ENCODE measurements around the gene ZNF329. TPM values are rescaled to one million over a fixed set of nuclear protein-coding genes. Genes with fewer than 3 reads are reported as not detected.

The ZNF329 gene
- total and polyA plus RNA-seq, 2 of the 13 experiments (the other 11 are each of a cell fraction or from before 2014, with no cell fraction given) = 3.8 to 9.6 TPM

DNA sequence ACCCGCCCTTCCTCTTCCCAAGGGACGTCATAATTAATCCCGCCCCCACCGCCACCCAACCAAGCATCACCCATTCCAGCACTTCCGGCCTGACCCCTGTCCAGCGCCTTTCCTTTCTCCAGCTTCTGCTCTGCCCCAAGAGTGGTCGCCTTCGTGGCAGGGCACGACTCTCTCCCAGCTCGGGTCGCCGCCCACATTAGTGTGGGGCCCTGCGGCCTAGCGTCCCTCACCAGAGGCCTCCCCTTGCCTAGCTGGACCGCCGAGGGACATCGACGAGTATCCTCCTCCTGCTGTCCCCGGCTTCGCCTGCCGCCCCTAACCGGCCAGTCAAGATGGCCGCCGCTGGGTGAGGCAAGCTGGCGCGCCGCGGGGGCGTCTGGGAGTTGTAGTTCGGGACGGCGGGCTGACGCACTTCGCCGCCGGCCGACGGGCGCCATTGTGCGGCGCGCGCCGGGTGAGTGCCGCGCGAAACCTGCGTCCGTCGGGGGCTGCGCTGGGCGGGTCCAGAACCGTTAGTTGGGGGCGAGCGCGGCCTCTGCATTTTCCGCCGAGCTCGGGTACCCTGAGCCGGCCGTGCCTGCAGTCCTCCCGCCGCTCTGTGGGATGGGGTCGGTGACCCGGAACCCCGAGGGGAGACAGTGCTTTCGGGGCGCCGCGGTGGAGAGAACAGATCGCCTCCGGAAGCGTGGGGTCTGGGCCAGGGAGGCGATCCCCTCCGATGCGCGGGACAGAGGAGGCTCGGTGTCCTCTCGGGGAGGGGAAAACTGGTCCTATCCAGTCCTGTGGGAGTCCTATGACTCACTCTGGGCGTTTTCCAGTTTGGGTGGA, 32.6 kb upstream of the ZNF329 start, which contains the start of gene ZNF274 (continued):
- TF ChIP-seq ZNF484 (CRISPR knock-in tag; IDR thresholded peaks at IDR 0.05; ENCODE audit: borderline replicate concordance, low read depth) (no peak), ZNF253 (CRISPR knock-in tag; IDR thresholded peaks at IDR 0.05; ENCODE audit: borderline replicate concordance) (no peak), ZNF12 (CRISPR knock-in tag; IDR thresholded peaks at IDR 0.05) (no peak; the same call in 1 of the 2 replicates), GTF3A (CRISPR knock-in tag; conservative IDR thresholded peaks at IDR 0.05) (no peak), RFX1 (IDR thresholded peaks at IDR 0.05) (no peak), ZBTB8A (CRISPR knock-in tag; IDR thresholded peaks at IDR 0.05; ENCODE audit: borderline replicate concordance, low read depth) (no peak), DNMT3B (CRISPR knock-in tag; conservative IDR thresholded peaks at IDR 0.05) (no peak), HOXA3 (CRISPR knock-in tag; IDR thresholded peaks at IDR 0.05) (peak; percentile 99), NFYB (CRISPR knock-in tag; IDR thresholded peaks at IDR 0.05) (no peak), ZNF747 (CRISPR knock-in tag; IDR thresholded peaks at IDR 0.05; ENCODE audit: borderline replicate concordance) (no peak), ZNF264 (CRISPR knock-in tag; IDR thresholded peaks at IDR 0.05) (no peak), SMAD3 (CRISPR knock-in tag; IDR thresholded peaks at IDR 0.05) (no peak), GFI1 (CRISPR knock-in tag; IDR thresholded peaks at IDR 0.05; ENCODE audit: borderline replicate concordance) (peak; percentile 41; the same call in 1 of the 2 replicates), MTF1 (CRISPR knock-in tag; IDR thresholded peaks at IDR 0.05) (peak; percentile 67; the same call in 1 of the 2 replicates), ATF1 (CRISPR knock-in tag; IDR thresholded peaks at IDR 0.05) (peak; percentile 81), SAP130 (CRISPR knock-in tag; IDR thresholded peaks at IDR 0.05; ENCODE audit: low read depth) (peak; percentile 82), FOXM1 (CRISPR knock-in tag; IDR thresholded peaks at IDR 0.05) (no peak), NR2F6 (IDR thresholded peaks at IDR 0.05) (0 out of 2 replicates have a peak, but pooled peaks have one; percentile 24), NR2F6 (CRISPR knock-in tag; IDR thresholded peaks at IDR 0.05) (peak; percentile 41)
- TF ChIP-seq, protein P1, sequence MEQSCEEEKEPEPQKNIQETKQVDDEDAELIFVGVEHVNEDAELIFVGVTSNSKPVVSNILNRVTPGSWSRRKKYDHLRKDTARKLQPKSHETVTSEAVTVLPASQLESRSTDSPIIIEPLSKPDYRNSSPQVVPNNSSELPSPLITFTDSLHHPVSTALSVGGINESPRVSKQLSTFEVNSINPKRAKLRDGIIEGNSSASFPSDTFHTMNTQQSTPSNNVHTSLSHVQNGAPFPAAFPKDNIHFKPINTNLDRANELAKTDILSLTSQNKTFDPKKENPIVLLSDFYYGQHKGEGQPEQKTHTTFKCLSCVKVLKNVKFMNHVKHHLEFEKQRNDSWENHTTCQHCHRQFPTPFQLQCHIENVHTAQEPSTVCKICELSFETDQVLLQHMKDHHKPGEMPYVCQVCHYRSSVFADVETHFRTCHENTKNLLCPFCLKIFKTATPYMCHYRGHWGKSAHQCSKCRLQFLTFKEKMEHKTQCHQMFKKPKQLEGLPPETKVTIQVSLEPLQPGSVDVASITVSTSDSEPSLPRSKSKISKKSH (CRISPR knock-in tag; IDR thresholded peaks at IDR 0.05; ENCODE audit: borderline replicate concordance) = no peak; the same call in 1 of the 2 replicates
- TF ChIP-seq, protein P2, sequence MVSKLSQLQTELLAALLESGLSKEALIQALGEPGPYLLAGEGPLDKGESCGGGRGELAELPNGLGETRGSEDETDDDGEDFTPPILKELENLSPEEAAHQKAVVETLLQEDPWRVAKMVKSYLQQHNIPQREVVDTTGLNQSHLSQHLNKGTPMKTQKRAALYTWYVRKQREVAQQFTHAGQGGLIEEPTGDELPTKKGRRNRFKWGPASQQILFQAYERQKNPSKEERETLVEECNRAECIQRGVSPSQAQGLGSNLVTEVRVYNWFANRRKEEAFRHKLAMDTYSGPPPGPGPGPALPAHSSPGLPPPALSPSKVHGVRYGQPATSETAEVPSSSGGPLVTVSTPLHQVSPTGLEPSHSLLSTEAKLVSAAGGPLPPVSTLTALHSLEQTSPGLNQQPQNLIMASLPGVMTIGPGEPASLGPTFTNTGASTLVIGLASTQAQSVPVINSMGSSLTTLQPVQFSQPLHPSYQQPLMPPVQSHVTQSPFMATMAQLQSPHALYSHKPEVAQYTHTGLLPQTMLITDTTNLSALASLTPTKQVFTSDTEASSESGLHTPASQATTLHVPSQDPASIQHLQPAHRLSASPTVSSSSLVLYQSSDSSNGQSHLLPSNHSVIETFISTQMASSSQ (IDR thresholded peaks at IDR 0.05; ENCODE audit: low read depth) = no peak
- TF ChIP-seq, protein P2 (CRISPR knock-in tag; IDR thresholded peaks at IDR 0.05; ENCODE audit: borderline replicate concordance) = 0 out of 2 replicates have a peak, but pooled peaks have one; percentile 29
- TF ChIP-seq, protein P3, sequence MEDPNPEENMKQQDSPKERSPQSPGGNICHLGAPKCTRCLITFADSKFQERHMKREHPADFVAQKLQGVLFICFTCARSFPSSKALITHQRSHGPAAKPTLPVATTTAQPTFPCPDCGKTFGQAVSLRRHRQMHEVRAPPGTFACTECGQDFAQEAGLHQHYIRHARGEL (CRISPR knock-in tag; IDR thresholded peaks at IDR 0.05) = no peak
- TF ChIP-seq, protein P4, sequence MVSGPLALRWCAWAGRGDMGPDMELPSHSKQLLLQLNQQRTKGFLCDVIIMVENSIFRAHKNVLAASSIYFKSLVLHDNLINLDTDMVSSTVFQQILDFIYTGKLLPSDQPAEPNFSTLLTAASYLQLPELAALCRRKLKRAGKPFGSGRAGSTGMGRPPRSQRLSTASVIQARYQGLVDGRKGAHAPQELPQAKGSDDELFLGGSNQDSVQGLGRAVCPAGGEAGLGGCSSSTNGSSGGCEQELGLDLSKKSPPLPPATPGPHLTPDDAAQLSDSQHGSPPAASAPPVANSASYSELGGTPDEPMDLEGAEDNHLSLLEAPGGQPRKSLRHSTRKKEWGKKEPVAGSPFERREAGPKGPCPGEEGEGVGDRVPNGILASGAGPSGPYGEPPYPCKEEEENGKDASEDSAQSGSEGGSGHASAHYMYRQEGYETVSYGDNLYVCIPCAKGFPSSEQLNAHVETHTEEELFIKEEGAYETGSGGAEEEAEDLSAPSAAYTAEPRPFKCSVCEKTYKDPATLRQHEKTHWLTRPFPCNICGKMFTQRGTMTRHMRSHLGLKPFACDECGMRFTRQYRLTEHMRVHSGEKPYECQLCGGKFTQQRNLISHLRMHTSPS (CRISPR knock-in tag; IDR thresholded peaks at IDR 0.05; ENCODE audit: low read depth) = no peak
